Fibroblast of the aortic adventitia (primary cell): Measurements from ENCODE around the gene ZNF76. TPM values are rescaled to one million over a fixed set of nuclear protein-coding genes. Genes with fewer than 3 reads are reported as not detected.
A peak's percentile ranks its signal among the peaks of the same experiment; 100 is the strongest.

Experiments used
- DNase-seq: peaks from one replicate; pipeline ENCODE4 v3.0.0-alpha.2; 2010; ENCODE audit warnings: low read depth
- H3K4me3 ChIP-seq: 2 replicates; pipeline ENCODE4 v1.5.1; 2011; ENCODE audit warnings: low read depth, mild to moderate bottlenecking, control low read depth, low read length, moderate library complexity
- total RNA-seq: library from RNA; depleted of rRNA; stranded (reverse); fragments of >200 nt; gene quantifications from 2 replicates; pipeline ENCODE4 v1.2.3, GENCODE V29; 2012; ENCODE audit warnings: low replicate concordance
- TF ChIP-seq, protein P1 (sequence below): IDR thresholded peaks from 2 replicates; pipeline ENCODE4 v1.5.1; 2011; ENCODE audit warnings: mild to moderate bottlenecking, low read length, control low read depth, inconsistent platforms; ENCODE audit not compliant: insufficient read depth

Gene ZNF76
- total RNA-seq, 1 donor, result 18.4 TPM

DNA sequence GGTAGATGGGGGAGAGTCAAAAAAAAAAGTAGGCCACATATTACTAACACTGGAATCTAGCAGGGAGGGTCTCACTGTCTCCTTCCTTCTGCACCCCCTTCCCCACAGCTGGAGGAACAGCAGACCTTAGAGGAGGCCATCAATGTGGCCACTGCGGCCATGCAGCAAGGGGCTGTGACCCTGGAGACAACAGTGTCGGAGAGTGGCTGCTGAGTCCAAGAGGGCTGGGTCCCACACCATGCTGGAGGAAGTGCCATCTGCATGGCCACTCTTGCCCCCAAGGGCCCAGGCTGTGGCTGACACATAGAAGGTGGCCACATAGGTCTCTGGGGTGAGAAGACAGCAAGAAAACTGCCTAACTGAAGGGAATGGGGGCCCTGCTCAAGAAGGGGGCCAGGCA, 35.5 kb downstream of the ZNF76 start:
- TF ChIP-seq, protein P1, sequence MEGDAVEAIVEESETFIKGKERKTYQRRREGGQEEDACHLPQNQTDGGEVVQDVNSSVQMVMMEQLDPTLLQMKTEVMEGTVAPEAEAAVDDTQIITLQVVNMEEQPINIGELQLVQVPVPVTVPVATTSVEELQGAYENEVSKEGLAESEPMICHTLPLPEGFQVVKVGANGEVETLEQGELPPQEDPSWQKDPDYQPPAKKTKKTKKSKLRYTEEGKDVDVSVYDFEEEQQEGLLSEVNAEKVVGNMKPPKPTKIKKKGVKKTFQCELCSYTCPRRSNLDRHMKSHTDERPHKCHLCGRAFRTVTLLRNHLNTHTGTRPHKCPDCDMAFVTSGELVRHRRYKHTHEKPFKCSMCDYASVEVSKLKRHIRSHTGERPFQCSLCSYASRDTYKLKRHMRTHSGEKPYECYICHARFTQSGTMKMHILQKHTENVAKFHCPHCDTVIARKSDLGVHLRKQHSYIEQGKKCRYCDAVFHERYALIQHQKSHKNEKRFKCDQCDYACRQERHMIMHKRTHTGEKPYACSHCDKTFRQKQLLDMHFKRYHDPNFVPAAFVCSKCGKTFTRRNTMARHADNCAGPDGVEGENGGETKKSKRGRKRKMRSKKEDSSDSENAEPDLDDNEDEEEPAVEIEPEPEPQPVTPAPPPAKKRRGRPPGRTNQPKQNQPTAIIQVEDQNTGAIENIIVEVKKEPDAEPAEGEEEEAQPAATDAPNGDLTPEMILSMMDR, result no peak

DNA sequence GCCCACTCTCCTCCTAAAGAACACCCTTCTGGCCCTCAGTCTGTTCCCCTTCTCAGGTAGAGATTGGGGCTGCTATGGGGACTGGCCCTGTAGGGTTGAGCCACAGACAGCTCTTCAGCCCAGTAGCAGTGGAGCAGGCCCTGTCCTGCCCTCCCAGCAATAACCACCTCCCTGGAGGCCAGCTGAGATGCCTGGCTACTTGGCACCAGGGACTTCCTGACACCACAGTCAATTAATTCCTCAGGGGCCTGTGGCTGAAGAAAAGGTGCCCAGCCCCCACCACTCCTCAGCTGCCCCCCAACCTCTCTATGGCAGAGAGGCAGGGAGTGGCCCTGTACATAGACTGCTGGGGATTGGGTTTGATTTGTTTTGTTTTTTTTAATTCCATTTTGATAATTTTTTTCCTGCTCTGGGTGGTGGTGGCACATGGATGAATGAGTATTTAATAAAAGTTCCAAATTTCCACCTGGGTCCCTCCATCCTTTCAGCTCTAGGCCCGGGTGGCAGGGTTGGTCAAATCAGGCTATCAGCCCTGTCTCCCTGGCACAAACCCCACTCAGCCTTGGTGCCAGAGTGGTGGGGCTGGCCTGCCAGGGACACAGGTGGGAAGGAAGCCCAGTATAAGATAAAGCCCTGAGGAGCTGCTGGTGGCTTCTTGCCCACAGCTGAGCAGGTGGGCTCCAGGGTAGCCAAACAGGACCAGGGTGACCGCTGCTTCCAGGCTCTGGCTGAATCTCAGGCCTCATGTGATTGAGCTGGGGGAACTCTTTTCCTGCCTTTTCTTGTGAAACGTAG, 36.2 kb downstream of the ZNF76 start:
- TF ChIP-seq, protein P1, result no peak
- no peak overlapping the region for H3K4me3 ChIP-seq
- no peak for DNase-seq

More for the DNA sequence above, 35.5 kb downstream of the ZNF76 start:
- H3K4me3 ChIP-seq, result no peak overlapping the region
- no peak for DNase-seq

DNA sequence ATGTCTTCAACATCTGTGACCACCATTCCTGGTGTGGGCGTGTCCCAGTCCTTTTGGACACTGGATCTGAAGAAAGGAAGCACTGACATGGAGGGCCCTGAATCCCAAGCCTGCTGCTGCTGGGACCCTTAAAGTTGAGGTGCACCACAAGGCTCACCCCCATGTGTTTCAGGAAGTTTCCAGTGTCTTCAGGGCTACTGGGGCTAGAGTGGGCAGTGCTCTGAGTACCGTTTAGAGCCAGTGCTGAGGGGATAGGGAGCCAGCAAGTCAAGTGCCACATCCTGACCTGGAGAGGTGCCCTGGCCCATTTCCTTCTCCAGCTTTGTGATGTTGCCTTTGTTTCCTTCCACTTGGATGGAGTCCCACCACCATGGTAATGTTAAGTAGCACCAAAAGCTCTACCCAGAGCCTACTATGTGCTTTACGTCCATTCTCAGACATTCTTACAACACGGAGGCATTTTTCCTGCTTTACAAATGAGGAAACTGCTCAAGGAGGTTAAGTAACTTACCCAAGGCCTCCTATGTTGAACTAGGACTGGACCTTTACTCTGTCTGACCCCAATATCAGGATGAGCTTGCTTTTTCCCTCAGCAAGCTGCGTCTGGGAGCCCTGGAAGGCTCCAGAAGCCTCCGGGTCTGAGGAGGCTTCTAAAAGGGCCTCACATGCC, 37.5 kb downstream of the ZNF76 start:
- H3K4me3 ChIP-seq, result no peak overlapping the region
- TF ChIP-seq, protein P1, result no peak
- DNase-seq, result no peak

DNA sequence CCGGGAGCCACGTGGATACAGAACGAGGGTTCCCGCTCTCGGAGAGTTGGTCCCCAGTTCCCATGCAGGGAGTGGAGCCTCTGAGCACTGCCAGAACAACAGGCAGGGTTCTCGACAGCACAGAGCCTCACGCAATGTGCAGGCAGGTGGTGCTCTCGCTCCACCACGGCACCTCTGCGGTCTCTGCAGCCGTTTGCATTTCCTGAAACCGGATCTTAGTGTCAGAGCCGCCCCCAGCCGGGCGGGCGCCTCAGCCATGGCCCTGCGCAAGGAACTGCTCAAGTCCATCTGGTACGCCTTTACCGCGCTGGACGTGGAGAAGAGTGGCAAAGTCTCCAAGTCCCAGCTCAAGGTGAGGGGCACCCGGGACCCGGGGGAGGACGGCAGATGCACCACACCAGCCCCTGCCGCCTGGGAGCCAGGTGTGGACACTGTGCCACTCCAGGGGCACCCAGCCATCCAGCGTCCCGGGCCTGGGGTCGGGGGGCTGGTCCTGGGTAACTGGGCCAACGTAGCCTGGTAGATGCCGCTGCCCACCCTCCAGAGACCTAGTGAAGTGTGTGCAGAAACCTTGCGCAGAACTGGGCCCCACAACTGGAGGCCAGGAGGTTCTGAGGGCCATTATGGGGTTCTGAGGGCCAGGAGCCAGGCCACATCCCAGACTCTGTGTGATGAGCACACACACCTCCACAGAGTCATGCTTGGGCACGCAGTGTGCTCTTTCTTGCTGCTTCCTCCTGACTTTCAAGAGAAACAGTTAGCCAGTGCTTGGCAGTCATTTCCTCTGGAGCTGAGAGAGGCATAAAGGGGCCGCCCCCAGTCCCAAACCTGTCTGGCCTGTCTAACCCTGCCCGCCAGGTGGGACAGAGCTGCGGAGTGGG, 38.3 kb downstream of the ZNF76 start, which contains the start of gene DEF6:
TSS of gene DEF6 (plus strand) at position 218 of the 881 bp plus-strand sequence. CDS start at position 257, 39 bp downstream.
- TF ChIP-seq, protein P1, result peak; percentile 66
- H3K4me3 ChIP-seq, result peak within 1 kb of the TSS; percentile 41

DNA sequence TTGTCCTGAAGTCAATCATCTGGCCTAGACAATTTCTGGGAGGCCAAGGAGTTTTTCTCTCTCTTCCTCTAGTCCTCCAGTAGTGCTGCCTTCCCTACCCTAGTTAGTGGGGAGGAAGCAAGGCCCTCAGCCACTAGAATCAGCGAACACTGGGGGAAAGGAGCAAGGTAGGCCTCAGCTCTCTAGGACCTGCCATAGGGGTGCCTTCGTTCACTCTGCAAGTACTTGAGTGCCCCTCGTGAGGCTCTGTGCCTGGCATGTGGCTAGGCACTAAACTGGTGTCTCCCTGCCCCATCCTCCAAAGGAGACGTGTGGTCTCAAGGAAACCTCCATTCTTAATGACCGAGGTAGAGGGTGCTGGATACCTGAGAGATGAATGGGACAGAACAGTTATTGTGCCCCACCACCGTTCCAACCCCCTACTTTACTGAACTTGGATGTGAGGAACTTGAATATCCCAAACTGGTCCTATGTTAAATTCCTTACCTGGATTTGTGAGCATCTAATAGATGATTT, 39.1 kb downstream of the ZNF76 start:
- no peak overlapping the region for H3K4me3 ChIP-seq
- DNase-seq, result no peak
- TF ChIP-seq, protein P1, result no peak

More for the DNA sequence above, 38.3 kb downstream of the ZNF76 start, which contains the start of gene DEF6:
- DNase-seq, result peak; percentile 69

DNA sequence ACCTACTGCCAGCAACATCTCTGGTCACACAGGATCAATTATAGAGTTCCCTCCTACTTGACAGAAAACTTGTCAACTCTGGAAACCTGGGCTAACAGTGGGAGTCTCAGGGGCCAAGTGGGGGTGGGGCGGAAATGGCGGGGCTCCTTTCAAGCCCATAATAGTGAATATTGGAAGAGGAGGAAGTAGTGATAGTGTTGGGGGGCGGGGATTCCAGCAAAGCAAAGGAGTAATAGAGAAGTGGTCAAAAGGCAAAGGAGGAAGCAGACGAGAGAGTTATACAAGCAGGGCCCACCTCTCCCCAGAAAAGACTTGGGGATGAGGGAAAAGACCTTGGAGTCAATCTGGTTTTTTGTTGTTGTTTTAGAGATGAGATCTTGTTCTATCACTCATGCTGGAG, 40.1 kb downstream of the ZNF76 start:
- TF ChIP-seq, protein P1, result no peak
- no peak overlapping the region for H3K4me3 ChIP-seq
- DNase-seq, result no peak
